ENCODE data around the gene MGAT5B.

The MGAT5B gene

DNA sequence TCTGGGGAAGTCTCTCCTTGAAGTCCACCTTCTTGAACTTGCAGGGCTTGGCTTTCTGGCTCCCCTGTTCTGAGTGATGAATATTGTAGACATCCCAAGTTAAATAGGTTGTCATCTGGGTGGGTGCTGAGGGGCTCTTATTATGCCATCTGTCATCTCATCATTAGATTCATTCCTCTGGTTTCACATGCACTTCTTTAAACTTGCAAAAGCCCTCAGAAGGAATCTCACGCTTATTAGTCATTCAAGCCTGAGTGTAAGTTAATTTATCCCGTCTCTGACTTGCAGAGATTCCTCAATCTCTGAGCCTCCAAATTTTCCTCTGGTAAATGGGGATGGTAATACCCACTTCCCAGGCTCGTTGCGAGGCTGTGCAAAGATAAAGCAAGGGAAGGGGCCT is 5.7 kb downstream of the MGAT5B start:
- no peak overlapping the region for H3K27ac ChIP-seq
- no peak overlapping the region for H3K4me3 ChIP-seq

DNA sequence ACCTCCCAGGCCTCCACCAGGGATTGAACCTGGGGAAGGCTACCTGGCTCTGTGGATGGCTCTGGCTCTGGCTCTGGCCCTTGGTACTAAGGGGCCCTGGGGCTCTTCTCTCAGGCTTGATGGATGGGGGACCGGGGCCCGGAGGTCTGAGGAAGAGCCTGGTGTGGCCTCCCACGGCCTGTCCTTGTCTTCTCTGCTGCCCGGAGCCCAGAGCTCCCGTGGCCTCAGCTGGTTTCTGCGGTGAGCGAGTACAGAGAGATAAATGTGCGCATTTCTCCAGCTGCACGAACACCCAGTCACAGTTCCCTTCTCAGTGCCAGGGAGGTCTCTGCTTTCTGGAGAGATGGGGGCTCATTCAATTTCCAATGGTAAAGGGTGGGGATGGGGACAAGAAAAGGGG is 9.2 kb downstream of the MGAT5B start:
- Histone ChIP-seq H3K27ac (no peak overlapping the region), H3K4me3 (no peak overlapping the region)

DNA sequence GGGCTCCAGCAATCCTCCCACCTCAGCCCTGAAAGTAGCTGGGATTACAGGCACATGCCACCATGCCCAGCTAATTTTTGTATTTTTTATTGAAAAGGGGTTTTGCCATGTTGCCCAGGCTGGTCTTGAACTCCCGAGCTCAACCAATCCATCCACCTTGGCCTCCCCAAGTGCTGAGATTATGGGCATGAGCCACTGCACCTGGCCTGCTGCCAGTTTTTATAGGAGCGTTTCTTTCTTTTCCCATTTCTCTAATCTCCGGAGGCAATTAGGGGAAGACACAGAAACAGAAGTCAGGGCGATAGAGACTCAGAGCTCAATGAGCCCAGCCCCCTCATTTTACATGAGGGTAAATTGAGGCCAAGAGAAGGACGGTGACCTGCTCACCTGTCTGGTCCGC is 10.4 kb downstream of the MGAT5B start:
- Histone ChIP-seq H3K4me3 (no peak overlapping the region), H3K27ac (no peak overlapping the region)

DNA sequence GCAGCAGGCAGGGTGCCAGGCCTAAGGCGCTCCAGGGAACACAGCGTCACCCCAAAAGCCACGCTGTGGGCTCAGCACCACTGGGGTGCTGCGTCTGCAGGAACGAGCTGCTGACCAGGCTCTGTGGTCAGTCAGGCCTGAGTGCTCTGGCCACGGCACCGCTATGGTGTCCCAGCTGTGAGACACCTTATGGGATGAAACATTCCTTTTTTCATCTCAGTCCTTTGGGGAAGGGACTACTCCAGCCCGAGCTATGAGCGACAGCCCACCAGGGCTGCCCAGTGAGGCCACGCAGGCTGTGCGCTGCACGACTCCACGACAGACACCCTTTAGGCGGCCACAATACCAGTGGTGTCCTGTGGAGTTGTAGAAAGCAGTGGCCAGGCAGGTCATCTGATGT is 11.1 kb downstream of the MGAT5B start:
- Histone ChIP-seq H3K4me3 (no peak overlapping the region), H3K27ac (no peak overlapping the region)

DNA sequence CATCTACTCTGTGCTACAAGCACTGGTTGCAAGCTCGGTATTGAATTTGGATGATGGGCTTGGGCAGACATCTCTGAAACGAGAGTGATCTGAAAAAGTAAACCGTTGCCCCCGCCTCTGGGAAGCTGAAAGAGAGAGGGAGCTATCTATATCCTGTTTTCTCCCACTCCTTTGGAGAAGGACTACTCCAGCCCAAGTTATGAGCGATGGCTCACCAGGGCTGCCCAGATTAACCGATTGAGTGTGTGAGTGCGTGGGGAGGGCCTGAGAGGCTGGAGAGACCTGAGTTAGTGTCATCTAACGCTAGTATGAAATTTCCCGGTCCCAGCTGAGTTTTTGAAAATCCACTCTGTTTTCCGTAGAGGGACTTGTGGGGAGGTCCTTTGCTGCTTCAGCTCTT is 11.5 kb downstream of the MGAT5B start:
- H3K4me3 ChIP-seq: no peak overlapping the region
- no peak overlapping the region for H3K27ac ChIP-seq

DNA sequence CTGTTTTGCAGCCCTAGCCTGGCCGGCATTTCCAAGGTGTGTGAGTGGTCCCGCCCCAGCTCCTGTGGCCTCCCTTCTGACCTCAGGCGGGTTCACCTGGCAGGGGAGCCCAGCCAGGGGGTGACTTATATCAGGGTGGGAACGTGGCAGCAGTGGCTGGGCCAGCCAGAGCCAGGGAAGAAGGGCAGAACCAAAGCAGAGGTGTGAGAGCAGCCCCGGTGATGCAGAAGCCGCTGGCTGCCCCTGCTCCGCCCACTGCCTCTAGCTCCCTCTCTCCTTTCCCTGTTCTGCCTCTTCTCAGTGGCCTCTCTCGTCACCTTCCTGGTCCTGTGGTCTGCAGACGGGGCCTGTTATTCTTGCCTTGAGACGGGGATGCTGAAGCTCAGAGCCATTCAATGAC is 12.1 kb downstream of the MGAT5B start:
- H3K4me3 ChIP-seq: no peak overlapping the region
- no peak overlapping the region for H3K27ac ChIP-seq

DNA sequence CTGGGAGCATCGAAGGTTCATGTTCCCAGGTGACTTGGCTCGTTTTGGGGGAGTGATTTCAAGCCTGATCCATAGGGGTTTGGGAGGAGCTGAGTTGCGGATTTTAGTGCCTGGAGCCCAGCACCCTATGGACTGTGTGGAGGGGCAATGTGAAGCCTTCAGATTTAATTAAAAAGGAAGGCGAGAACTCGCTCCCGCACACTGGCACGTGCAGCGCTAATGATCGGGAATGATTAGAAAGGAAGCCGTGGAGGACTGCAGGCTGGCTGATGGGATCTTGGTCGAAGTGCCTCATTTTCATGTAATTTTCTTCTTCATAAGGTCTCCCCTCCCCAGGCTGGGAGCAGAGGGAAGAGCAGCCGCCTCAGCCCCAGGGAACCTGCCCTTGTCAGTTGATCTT is 12.8 kb downstream of the MGAT5B start:
- no peak overlapping the region for H3K27ac ChIP-seq
- H3K4me3 ChIP-seq: no peak overlapping the region

DNA sequence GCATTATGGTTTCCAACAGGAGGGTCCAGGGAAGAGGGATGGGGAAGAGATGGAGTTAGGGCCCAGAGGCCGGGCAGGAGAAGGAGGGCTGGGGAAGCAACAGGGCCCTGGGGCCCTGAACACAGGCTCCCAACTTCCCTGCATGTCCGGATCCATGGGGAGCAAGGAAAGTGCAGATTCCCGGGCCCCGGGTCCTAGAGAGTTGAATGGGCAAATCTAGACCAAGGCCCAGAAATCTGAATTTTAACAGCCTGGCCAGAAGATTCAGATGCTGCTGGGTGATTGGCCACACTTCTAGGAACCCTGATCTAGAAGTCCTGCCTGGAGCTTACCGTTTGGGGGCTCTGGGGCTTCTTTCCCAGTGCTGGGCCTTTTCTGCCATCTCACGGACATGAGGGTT is 13.2 kb downstream of the MGAT5B start:
- Histone ChIP-seq H3K27ac (no peak overlapping the region), H3K4me3 (no peak overlapping the region)

DNA sequence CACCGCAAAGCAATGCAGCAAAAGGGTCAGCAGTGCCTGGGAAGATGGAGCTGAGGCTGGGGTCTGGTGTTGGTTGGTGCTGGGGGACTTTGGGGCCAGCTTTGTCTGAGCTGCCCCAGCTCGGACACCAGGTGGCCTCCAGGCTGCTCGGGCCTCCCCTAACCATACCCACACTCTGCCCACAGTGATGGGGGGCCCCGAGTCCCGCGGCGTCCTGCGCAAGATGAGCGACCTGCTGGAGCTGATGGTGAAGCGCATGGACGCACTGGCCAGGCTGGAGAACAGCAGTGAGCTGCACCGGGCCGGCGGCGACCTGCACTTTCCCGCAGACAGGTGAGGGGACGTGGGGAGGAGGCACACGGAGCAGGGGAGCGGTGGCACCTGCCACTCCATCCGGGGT is 13.8 kb downstream of the MGAT5B start:
- H3K4me3 ChIP-seq: no peak overlapping the region

DNA sequence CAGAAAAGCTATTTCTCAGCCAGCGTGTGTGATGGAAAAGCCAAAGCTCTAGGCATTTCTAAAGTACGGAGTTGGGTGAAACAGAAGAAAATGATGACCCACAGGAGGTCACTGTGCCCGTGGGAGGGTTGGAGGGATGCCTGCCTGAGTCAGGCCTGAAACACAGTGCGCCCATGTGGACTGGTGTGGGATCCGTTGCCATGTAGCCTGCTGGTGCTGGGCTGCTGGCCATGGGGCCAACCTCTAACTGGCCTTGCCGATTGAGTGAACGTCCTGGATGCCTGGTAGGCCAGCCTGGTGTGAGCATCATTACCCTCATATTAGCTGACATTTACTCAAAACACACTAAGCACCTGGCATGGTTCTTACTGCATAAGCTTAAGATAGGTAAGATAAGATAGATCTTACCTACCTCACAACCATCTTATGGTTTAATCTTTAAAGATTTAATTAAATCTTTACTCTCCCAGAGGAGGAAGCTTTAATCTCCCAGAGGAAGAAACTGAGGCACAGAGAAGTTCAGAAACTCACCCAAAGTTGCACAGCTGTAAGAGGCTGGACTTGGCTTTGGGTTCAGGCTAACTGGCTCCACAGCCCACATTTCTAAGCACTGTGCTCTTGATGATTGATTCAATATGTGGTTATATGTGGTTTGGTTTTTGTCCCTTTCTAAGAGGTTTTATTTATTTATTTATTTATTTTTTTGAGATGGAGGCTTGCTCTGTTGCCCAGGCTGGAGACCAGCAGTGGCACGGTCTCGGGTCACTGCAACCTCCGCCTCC is 15.7 kb downstream of the MGAT5B start:
- Histone ChIP-seq H3K27ac (no peak overlapping the region), H3K4me3 (no peak overlapping the region)

More for the DNA sequence above, 13.8 kb downstream of the MGAT5B start:
- no peak overlapping the region for H3K27ac ChIP-seq

DNA sequence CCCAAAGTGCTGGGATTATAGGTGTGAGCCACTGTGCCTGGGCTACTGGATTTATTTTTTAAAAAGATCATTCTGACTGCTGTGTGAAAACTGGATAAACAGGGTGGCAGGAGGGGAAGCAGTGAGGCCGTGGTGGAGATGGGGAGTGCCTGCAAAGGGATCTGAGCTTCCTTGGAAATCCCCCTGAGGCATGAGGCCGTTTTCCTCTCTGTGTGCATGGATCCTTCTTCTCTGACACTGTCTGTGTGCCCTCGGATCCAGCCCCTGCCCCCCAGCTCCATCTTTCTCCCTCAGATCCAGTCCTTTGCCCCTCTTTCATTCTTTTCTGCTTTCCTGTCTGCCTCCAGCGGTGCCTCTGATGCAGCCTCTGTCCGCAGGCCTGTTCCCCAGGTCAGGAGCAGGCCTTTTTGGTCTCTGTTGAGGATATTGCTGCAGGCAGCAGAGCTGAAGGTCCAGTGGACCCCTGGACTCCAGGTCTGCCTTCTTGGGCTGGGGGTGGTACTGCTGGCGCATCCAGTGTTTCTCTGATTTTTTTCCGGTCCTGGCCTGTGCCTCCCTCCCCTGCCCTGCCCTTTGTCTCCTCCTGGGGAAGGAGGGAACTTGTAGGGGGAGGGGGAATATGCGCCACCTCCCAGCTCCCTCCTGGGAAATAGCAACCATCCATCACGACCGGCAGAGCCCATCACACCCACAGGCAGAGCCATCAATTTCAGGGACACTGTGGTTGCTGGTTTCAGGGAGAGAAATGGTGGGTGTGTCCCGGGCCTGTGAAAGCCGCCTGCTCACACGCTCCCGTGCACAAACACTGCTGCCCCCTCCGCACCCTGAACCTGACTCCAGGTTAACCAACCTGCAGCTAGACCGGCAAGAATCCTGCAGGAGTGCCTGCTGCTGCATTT is 17.0 kb downstream of the MGAT5B start:
- Histone ChIP-seq H3K4me3 (no peak overlapping the region), H3K27ac (no peak overlapping the region)

DNA sequence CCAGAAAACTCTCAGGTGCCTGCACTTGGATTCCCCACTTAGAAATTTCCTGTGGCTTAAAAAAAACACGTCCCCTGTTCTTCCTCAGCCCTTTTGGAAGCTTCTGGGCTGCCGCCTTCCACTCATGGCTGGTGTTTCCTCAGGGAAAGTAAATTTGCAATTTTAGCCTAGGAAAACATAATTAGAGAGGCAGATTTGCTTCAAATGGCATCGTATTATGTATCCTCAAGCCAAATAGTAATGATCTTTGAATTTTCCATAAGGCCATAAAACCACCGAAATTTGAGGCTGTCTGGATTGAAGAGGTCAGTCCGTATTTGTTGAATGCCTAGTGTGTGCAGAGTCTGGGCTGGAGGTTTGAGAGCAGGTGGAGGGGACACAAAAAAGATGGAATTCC is 17.7 kb downstream of the MGAT5B start:
- no peak overlapping the region for H3K27ac ChIP-seq
- no peak overlapping the region for H3K4me3 ChIP-seq

DNA sequence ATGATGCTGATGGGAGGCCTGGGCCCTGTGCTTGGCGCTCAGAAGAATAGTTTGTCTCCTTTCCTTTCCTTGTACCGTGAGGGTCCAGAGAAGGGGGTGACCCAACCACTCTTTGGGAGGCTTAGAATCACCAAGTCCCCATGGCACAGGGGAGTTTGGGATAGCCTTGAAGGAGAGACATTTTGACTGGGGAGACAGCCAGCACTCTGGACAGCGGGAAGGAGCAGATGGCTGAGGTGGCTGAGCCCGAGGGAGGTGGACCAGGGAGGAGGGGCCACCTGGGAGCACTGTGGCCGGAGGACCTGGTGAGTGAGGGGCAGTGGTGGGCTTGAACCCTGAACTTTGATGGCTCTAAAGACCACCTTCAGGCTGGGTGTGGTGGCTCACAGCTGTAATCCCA is 18.2 kb downstream of the MGAT5B start:
- H3K27ac ChIP-seq: no peak overlapping the region
- H3K4me3 ChIP-seq: no peak overlapping the region

DNA sequence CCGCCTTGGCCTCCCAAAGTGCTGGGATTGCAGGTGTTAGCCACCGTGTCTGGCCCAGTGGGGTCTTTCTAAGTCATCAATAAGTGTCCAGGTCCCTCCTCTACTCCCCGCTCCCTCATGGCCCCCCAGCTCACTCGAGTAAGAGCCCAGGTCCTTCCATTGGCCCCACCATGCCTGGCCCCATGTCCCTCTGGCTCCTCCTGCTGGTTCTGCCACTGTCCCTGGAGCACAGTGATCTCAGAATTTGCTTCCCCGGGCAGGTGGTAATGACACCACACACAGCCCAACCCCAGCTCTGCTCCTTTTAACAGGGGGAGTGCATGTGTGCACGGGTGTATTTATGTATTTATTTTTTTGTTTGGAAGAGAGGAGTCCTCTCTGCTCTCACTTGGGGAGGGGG is 19.6 kb downstream of the MGAT5B start:
- Histone ChIP-seq H3K27ac (no peak overlapping the region), H3K4me3 (no peak overlapping the region)

DNA sequence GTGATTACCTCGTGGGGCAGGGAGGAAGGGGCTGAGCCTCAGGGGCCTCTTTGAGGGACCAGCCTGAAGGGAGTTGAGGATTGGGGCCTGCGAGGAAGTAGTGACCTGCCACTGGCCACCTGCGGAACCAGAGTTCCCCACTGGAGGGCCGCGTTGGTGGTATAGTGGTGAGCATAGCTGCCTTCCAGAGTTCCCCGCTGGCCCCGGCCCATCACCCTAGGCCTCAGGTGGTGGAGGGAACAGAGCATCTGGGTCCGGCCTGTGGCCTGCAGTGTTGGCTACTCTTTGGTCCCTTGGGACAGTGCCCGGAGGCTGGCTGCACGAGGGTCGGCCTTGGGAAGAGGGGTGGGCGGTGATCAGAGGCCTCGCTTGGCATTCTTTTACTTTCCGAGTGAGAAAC is 20.5 kb downstream of the MGAT5B start:
- no peak overlapping the region for H3K4me3 ChIP-seq
- H3K27ac ChIP-seq: no peak overlapping the region

DNA sequence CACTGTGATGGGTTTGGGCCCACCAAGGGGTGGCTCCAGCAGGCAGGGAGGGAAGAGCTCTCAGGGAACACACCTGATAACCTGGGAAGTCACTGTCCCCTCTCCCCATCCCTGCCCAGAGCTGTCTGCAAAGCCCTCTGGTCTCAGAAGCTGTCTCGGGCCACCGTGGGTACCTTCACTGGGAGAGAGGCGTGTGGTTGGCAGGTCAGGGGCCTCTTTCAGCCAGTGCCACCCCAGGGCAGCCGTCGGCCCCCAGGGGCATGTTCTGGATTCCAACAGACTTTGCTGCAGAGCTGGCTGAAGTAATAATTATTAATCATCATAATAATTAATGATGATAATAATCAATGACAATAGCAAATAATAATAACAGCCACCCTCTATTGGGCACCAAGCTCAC is 21.1 kb downstream of the MGAT5B start:
- Histone ChIP-seq H3K27ac (no peak overlapping the region), H3K4me3 (no peak overlapping the region)

DNA sequence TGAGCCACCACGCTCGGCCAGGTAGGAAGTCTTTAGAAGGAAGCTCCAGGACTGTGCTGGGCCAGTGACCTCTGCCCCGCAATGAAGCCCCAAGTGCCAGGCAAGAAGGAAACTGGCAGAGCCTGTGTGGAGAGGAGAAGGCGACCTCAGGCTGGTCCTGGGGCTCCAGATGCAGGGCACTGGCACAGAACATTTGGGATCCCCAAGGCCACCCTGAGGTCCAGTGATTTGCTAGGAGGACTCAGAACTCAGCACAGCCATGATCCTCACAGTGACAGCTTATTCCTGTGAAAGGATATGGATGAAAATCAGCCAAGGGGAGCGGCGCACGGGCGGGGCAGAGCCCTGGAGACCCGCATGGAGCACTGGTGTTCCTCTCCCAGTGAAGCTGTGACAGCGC is 24.1 kb downstream of the MGAT5B start:
- Histone ChIP-seq H3K27ac (no peak overlapping the region), H3K4me3 (no peak overlapping the region)

DNA sequence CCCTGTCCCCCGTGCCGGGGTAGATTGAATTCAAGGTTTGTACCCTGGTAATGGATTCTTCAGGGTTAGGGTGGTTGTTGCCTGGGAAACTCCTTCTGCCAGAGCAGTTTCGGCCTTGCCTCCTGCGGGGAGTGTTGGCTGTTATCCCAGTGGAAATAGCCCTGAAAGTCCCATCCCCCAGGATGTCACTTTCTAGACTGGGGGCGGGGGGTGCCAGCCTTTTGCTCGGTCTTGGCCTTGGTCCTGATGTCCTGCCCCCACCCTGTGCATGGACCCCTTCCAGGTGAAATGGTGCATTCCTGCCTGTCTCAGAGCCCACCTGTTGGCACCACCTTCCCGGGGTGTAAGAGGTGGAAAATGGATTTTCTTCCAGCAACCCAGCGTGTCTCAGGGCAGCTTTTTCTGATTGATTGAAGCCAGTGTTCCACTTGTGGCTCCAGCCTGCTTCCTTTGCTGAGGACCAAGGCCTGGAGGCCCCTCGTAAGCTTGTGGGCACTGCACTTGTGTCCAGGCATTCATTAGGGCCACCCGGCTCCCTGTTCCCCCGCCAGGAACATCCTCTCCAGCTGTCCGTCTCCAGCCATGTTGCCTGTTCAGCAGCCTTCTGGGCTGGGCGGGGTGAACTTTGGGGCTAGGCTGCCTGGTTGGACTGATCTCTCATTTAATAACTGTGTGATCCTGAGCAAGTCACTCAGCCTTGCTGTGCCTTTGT is 25.6 kb downstream of the MGAT5B start:
- Histone ChIP-seq H3K27ac (no peak overlapping the region), H3K4me3 (no peak overlapping the region)

DNA sequence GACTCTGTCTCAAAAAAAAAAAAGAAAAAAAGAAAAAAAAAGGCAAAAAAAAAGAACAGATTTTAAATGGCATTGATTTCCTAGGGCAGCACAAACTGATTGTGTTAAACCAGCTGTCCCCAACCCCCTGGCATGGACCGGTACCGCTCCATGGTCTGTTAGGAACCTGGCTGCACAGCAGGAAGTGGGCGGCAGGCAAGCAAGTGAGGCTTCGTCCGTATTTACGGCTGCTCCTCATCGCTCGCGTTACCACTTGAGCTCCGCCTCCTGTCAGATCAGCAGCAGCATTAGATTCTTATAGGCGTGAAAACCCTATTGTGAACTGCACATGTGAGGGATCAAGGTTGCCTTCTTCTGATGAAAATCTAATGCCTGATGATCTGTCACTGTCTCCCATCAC is 26.6 kb downstream of the MGAT5B start:
- Histone ChIP-seq H3K4me3 (no peak overlapping the region), H3K27ac (no peak overlapping the region)

DNA sequence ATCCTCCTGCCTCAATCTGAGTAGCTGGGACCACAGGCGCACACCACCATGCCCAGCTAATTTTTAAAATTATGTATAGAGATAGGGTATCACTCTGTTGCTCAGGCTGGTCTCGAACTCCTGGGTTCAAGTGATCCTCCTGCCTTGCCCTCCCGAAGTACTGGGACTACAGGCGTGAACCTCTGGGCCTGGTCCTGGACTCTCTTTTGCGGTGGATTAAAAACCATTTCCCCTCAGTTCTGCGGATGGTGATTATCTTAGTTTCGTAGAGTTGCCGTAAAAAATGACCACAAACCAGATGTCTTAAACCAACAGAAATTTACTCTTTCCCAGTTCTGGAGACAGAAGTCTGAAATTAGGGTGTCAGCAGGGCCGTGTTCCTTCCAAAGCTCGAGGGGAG is 28.8 kb downstream of the MGAT5B start:
- H3K27ac ChIP-seq: no peak overlapping the region
- H3K4me3 ChIP-seq: no peak overlapping the region

DNA sequence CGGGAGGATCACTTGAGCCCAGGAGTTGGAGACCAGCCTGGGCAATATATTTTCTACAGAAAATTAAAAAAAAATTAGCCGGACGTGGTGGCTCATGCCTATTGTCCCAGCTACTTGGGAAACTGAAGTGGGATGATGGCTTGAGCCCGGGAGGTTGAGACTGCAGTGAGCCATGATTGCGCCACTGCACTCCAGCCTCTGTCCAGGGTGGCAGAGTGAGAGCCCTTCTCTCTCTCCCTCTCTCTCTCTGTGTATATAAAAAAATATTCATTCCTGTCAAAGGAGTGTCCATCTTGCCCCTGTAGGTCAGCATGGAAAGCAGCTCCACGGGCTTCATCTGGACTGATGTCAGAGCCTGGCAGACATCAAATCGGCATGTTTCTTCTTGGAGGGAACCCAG is 31.2 kb downstream of the MGAT5B start:
- no peak overlapping the region for H3K4me3 ChIP-seq
- no peak overlapping the region for H3K27ac ChIP-seq

Data from skin epidermis (tissue), 12 donors.